Sigmoid colon (tissue), 3 donors: ENCODE measurements around the gene ME3.

Source experiments
- POLR2A ChIP-seq, 2 donors: fragments of 450-650 bp; IDR thresholded peaks; one replicate each; pipeline ENCODE4 v1.6.1; 2016; ENCODE audit warnings: antibody characterized with exemption in 2 of 2, mild to moderate bottlenecking in 2 of 2, moderate library complexity in 2 of 2
- TF ChIP-seq, protein P1 (sequence below), 4 experiments: fragments of 450-650 bp in 3 of 4; fragments of 200-600 bp in 1 of 4; IDR thresholded peaks; one replicate each; pipeline ENCODE4 v1.5.1; 2016 to 2019; ENCODE audit warnings: antibody characterized with exemption in 4 of 4, mild to moderate bottlenecking in 3 of 4, moderate library complexity in 2 of 4

DNA sequence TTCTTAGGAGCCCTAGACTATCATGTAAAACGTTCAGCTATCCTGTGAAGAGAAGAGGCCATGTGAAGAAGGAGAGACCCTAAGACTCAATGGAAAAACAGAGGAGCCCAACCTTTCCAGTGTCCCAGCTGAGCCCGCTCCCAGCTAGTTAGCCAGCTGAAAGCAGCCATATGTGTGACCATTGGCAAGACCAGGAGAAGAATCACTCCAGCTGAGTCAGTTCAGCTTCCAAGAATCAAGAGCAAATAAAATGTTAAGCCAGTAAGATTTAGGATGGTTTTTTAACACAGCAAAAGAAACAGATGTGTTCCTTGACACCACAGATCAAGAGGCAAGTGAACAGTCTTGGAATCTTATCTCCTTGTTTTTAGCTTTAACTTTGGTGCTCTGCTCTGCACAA is 189.7 kb downstream of the ME3 start:
- TF ChIP-seq, protein P1, sequence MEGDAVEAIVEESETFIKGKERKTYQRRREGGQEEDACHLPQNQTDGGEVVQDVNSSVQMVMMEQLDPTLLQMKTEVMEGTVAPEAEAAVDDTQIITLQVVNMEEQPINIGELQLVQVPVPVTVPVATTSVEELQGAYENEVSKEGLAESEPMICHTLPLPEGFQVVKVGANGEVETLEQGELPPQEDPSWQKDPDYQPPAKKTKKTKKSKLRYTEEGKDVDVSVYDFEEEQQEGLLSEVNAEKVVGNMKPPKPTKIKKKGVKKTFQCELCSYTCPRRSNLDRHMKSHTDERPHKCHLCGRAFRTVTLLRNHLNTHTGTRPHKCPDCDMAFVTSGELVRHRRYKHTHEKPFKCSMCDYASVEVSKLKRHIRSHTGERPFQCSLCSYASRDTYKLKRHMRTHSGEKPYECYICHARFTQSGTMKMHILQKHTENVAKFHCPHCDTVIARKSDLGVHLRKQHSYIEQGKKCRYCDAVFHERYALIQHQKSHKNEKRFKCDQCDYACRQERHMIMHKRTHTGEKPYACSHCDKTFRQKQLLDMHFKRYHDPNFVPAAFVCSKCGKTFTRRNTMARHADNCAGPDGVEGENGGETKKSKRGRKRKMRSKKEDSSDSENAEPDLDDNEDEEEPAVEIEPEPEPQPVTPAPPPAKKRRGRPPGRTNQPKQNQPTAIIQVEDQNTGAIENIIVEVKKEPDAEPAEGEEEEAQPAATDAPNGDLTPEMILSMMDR (IDR thresholded peaks at IDR 0.05), result no peak
- TF ChIP-seq POLR2A (IDR thresholded peaks at IDR 0.05), result no peak
